Measurements from ENCODE around the gene SELENBP1. TPM values are rescaled to one million over a fixed set of nuclear protein-coding genes. Genes with fewer than 3 reads are reported as not detected.
"Not testable (repeated sequence)": the region's sequence is repeated elsewhere in the genome, so short reads cannot be mapped to it uniquely, and the experiment has no call there.

Gene SELENBP1
- total RNA-seq, result 5.3 TPM in 2 replicates

DNA sequence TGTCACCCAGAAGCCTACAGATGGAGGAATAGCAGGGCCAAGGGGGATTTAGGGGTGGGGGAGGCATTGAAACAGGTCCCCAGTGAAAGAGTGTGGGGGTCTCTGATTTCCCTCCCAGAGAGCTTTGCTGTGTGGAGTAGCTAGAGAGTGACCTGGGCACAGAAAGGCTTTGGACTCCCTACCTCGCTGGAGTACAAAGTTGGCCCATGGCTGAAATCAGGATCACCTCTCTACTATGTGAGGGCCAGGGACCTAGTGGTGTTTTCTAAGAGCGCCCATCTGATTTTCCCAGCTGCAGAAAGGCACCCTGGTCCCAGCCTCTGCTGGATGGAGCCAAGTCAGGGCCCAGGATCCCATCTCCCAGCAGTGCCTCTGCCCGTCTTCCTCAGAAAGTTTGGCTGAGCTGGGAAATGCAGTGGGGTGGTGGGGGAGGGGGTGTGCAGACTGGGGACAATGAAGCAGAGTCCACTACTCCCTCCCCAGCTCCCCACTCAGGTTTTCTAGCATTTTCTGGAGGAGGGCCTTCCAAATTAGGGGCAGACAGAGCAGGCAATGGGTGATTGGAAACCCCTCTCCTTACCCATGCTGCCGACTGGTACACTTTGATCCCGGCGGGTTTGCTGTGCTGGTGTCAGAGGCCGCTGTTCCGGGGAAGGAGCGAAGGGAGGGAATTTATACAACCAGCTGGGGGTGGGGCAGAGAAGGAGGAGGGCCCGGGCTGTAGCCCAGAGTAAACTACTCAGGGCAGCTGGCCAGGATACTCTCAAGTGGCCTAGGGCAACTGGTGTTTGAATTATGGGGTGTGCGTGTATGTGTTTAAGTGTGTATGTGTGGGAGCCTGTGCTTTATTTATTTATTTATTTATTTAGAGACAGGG, at the start of gene SELENBP1:
Gene SELENBP1, minus strand, starts transcription at position 648 of the 877 bp plus-strand sequence. Its CDS starts 64 bp downstream, at position 584.
- peak; percentile 40 for DNase-seq

DNA sequence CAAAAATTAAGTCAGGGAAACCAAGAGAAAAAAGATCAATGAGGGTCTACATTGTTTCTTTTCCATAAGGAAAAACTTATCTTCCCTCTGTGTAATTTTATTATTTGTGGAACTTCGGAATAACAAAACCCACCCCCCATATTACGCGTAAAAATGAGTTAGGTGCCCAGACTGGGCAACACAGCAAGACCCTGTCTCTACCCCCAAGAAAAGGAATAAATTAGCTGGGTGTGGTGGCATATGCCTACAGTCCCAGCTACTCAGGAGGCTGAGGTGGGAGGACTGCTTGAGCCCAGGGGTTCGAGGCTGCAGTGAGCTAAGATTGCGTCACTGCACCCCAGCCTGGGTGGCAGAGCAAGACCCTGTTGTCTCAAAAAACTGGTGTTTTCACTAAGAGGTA, 47.3 kb upstream of the SELENBP1 start:
- no peak for DNase-seq

DNA sequence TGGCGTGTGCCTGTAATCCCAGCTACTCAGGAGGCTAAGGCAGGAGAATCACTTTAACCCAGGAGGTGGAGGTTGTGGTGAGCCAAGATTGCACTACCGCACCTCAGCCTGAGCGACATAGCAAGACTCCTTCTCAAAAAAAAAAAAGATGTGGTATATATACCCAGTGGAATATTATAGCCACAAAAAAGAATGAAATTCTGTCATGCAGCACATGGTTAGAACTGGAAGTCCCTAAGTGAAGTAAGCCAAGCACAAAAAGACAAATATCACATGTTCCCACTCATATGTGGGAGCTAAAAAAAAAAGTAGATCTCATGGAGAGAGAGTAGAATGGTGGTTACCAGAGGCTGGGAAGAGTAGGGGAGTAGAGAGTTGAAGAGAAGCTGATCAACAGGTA, 45.6 kb upstream of the SELENBP1 start:
- DNase-seq, result no peak

DNA sequence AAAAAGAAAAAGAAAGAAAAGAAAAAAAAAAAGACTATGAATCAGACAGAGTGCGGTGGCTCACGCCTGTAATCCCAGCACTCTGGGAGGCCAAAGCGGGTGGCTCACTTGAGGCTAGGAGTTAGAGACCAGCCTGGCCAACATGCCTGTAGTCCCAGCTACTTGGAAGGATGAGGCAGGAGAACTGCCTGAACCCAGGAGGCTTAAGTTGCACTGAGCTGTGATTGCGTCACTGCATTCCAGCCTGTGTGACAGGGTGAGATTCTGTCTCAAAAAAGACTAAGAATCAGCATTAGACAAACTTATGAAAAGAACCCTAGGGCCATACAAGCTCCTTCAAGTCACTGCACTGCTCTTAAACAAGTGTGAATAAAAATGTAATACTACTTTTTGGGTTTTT, 43.7 kb upstream of the SELENBP1 start:
- no peak for DNase-seq

DNA sequence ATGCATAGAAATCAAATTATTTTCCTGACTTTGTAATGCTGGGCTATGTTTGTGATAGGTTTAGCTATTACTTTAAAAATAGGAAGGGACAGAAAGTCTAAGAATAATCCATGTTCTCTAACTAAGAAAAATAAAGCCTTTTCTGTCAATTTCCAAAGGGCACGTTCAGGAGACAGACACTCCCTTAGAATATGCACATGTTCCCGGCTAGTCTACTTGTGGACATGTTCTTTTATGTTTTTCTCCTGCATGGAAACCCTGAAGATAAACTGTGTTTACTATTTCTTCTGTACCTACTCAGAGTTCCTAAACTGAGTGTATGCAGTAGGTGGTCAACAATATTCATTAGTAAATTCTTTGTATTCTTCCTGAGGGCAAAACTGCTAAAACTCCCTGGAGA, 39.4 kb upstream of the SELENBP1 start:
- no peak for DNase-seq

DNA sequence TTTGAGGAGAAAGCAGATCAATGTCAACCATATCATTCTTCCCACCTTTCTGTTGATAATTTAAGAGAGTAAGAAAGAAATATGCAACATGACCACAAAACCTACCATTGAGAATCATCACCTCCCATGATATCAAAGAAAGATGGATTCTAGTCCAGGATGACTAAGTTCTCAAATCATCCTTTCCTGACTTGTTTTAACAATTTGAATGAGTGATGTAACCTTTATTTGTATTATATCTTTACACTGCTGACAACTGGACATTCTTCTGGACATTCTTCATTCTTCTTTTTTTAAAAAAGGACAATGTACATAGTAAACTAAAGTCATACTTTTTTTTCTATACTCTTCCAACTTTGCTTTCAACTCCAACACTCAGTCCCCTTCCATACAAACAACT, 36.4 kb upstream of the SELENBP1 start:
- DNase-seq, result no peak

DNA sequence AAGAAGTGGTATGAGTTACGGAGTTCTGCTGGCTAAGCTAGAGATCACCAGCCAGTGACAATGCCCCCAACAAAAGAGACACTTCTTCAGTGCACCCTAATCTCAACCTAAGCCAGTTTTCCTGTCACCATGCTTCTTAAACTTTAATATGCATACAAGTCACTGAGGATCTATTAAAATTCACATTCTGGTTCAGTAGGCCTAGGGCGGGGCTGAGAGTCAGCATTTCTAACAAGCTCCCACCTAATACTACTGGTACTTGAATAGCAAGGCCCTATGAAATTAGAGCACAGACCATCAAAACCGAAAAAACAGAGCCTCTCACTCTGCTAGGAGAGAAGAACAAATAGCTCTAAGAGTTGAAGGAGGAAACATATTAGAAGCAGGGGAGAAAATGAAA, 34.8 kb upstream of the SELENBP1 start:
- DNase-seq, result no peak

DNA sequence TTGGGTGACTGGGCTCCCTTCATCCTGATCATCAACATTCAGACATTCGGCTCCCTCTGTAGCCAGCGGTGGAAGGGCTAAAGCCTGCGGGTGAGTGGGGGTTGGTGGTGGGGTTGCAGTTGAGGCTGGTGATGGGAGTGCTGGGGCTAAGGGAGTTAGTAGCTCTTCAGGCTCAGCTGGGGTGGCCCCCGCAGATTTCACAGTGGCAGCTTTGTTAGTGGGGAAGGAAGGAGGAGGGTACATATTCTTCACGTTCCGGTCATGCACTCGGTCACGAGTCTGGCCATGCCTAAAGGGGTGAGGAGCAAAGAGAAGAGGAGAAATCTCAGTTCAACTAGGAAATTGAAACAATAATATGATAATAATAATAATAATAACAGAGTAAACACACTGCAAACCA, 33.7 kb upstream of the SELENBP1 start:
- no peak for DNase-seq

DNA sequence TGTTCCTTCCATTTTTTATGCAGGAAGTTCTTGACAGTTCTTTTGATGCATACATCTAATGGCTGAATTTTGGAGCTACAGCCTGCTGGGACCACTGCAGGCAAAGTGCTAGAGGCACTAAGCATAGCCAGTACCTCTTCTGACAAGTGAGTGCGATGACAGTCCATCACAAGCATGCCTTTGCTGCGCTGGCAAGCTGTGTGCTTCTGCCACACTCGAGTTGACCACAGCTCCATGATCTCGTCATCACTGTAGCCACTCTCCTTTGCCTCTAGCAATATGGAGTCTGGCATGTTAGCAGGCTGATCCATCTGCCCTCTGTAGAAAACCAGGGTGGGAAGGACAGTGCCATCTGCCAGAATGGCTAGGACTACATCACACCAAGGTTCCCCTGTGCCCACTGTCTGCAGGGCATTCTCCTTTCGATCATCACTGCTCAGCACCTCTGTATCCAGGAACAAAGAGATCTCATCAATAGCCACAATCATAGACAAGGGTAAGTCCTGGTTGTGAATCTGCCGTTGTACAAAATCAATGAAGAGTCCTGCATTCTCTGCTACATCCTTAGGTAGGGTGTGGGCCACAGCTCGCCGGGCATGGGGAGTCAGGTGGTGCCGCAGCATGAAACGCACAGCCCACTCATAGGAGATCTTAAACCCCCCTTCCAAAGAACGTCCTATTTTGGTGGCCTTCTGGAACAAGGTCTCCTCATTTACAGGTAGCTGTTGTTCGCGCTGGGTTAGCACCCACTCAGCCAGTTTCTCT, 32.9 kb upstream of the SELENBP1 start:
- no peak for DNase-seq

DNA sequence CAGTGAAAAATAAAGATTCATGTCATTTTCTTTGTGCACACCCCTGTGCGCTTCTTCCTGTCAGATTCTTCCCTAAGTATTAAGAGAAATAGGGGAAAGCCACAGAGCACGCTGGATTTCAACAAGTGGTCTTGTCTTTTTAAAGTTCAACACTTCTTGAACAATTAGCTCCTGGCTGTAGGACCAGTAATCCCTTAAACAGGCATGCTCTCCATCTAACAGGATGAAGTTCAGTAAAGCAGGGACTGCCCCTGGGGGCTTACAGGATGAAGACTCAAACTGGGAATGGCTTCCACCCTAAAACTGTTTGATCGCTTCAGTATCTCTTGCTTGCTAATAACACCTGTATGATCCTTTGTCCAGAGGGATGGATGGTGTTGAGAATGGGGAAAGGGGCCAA, 31.1 kb upstream of the SELENBP1 start:
- no peak for DNase-seq

DNA sequence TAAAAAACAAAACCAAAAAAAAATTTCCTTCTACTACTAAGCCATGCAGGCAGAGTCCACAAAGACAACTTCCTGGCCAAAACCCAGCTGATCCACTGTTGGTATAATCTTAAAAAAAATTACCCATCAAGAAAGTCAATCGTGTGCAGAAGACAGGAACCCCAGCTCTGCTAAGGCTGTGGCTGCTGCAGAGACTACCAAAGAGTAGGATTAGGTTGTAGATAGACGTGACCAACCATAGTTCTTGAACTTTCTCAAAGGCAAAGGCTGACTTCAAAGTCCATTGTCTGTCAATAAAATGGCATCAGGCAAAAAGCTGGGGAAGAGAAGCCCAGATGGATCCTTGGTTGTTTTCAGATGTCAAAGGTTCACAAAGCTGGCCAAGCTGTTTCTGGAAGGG, 30.3 kb upstream of the SELENBP1 start:
- no peak for DNase-seq

DNA sequence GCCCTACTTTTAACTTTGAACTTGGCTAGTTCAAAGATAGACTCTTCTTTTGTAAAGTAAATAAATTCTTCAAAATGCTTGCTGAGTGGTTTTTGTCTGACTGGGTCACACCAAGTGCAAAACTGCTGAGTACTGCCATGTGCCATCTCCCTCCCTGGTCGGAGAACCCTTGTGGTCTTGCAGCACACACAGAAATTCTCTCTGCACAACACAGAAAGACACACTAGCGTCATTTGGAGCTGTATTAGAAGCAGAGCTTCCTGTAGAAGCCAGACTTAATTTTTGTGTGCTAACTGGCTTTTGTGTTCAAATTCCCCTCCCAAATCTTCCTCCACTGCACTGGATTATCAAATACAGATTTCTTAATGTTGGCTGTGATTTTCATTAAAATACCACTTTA, 29.4 kb upstream of the SELENBP1 start:
- no peak for DNase-seq

DNA sequence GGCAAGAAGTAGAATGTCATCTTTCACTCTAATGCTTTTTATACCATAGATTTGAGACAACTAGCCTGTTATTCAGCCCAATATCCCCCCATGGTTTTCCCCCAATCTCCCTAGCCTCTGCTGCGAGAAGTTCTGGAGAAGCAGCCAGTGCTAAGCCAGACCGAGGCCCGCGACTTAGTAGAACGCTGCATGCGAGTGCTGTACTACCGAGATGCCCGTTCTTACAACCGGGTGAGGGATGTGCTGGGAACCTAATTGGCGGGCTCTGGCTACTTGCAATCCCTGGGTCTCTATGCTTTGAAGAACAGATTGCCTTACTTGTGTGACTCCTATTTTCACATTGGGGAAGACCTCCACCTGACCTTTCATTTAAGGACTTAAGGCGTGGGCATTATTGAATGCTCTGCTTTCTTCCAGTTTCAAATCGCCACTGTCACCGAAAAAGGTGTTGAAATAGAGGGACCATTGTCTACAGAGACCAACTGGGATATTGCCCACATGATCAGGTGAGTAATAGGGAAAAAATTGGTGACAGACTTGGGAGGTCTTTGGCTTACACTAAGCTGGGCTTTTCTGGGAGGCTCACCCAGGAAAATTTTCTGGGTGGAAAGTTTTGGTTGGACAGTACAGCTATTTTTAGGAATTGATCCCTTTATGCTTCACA, 28.8 kb upstream of the SELENBP1 start:
- DNase-seq, result no peak

DNA sequence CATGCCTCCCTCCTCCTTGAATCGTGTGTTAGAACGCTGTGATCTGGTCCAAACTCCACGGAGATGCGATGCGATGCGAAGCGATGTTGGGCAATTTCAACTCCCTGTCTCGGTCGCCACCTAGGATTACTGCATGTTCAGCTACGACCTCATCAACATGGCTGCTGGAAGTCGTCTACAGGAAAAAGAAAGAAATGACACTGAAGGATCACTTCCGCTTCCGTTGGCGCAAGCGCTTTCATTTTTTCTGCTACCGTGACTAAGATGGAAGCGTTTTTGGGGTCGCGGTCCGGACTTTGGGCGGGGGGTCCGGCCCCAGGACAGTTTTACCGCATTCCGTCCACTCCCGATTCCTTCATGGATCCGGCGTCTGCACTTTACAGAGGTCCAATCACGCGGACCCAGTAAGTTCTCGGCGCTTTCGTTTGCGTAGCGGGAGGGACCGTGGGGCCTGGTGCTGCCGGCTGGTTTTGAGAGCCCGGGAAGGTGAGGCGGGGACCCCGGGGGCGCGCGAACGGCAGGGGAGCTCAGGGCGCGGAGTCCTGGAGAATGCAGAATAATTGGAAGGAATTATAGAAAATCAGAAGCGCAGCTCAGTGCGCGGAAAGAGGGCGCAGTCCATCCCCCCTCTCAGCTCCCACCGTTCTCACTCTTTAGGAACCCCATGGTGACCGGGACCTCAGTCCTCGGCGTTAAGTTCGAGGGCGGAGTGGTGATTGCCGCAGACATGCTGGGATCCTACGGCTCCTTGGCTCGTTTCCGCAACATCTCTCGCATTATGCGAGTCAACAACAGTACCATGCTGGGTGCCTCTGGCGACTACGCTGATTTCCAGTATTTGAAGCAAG, 27.0 kb upstream of the SELENBP1 start, which contains the start of gene PSMB4:
Gene PSMB4, plus strand, starts transcription at position 250 of the 848 bp plus-strand sequence. Its CDS starts 15 bp downstream, at position 265.
- DNase-seq, result peak; percentile 95

DNA sequence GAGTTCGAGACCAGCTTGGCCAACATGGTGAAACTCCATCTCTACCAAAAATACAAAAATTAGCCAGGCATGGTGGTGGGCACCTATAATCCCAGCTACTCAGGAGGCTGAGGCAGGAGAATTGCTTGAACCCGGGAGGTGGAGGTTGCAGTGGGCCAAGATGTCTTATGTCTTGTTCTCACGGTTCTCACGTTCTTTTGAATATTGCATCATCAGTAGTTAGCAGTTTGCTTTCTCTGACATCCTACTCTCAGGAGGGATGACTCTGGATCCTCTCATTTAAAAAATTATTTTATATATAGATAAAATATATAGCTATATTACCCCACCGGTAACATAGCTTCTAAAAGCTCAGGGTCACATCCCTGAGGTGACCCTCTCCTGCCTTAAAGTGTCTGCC, 23.8 kb upstream of the SELENBP1 start:
- not testable (repeated sequence) for DNase-seq

DNA sequence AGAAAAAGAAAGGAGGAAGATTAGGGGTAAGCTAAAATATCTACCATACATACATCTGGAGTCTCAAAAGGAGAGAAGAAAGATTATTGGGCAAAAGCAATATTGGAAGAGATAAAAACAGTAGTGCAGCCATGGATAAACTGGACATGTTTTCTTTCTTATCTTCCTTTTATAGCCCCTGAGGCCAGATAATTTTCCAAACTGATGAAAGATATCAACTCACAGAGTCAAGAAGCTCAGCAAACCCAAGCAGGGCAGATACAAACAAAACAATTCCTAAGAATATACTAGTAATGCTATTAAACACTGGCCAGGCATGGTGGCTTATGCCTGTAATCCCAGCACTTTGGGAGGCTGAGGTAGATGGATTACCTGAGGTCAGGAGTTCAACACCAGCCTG, 21.1 kb upstream of the SELENBP1 start:
- no peak for DNase-seq

DNA sequence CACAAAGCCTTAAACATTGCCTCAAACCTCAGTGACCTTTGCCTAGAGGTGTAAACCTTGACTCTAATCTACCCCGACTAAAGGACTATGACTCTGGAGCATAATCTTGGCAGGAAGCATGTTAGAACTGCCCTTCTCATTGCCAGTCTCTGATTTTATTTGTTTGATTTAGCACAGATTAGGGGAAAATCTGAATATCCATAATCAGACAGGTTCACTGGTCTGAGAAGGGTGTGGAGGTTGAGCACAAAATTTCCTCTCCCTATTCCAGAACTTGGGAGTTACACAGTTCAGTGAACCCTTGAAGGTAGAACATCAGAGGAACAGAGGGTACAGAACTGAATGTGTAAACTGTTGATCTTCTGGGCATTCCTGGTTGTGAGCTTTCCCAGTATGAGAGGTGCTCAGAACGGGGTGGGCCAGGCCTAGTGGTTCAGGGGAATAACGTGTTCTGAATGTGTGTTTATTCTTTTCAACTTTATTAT, 18.6 kb upstream of the SELENBP1 start:
- no peak for DNase-seq

DNA sequence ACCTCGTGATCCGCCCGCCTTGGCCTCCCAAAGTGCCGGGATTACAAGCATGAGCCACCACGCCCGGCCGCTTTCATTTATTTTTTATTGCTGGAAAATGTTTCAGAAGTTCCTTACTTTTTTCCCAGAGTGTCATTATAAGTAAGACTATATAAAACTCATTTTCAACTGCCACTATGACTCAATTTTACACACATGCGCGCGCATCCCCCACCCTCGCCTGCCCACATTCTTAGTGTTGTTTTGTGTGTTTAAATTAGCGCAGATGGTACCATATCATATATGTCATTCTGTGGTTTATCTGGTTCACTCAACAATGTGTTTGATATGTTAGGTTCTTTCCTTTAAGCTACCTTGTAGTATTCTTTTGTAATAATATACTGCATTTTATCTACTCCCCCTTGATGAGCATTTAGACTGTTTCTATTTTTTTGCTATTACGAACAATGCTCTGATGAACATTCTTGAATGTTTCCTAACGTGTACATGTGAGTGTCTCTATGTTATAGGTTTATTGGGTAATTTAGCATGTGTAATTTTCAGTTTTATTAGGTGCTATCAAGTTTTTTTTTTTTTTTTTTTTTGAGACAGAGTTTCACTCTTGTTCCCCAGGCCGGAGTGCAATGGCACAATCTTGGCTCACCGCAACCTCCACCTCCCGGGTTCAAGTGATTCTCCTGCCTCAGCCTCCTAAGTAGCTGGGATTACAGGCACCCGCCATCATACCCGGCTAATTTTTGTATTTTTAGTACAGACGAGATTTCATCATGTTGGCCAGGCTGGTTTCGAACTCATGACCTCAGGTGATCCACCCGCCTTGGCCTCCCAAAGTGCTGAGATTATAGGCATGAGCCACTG, 17.9 kb upstream of the SELENBP1 start:
- DNase-seq, result not testable (repeated sequence)

DNA sequence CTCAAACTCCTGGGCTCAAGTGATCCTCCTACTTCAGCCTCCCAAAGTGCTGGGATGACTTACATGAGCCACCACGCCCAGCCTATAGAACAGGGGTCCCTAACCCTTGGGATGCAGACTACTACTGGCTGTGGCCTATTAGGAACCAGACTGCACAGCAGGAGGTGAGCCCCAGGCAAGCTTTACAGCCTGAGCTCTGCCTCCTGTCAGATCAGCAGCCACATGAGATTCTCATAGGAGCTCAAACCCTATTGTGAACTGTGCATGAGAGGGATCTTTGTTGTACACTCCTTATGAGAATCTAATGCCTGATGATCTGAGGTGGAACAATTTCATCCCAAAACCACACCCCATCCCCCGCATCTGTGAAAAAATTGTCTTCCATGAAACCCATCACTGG, 13.5 kb upstream of the SELENBP1 start:
- no peak for DNase-seq

DNA sequence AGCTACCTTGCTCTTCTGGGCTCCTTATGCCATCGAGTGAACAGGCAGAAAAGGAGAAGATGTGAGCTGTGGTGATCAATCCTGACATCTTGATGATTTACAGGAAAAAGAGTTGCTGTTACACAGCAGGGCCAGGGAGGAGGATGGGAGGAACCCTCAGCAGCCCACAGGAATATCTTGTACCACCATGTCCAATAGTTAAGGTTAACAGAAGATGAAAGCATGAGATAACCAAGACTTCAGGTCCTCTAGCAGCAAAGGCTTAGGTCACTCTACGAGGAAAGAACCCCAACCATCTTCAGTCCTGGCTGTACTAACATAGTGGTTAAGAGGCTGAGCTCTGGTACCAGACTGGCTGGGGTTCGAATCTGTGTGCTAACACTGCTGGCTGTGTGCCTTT, 12.1 kb upstream of the SELENBP1 start:
- DNase-seq, result no peak
